GM12878 (cell line): ENCODE measurements around the gene OS9. TPM values are rescaled to one million over a fixed set of nuclear protein-coding genes. Genes with fewer than 3 reads are reported as not detected.

Experiments
- ATAC-seq: fragments of 200-7000 bp; cut with Tn5 transposase; 3 replicates; pipeline ENCODE4 v1.9.1; 2020; ENCODE audit warnings: mild to moderate bottlenecking, moderate library complexity
- BruUV-seq: library from RNA; stranded (reverse); fragments of 400-500 nt; replicated peaks from 2 replicates; lab custom pipeline; 2021; lab: Mats Ljungman, UMichigan
- CTCF ChIA-PET: fragments of 300-600 bp; sonication (Branson Sonifier 250); formaldehyde crosslinking; extraction: SDS; loops from one replicate; lab custom pipeline; 2021; ENCODE audit warnings: inconsistent platforms; lab: Yijun Ruan, JAX
- POLR2A ChIA-PET: fragments of 350-600 bp; formaldehyde crosslinking; extraction: SDS; loops from one replicate; lab custom pipeline; 2021; ENCODE audit warnings: inconsistent platforms; lab: Charles Lee
- RAD21 ChIA-PET: fragments of 300-600 bp; sonication (Branson Sonifier 250); formaldehyde crosslinking; loops from one replicate; lab custom pipeline; 2023; ENCODE audit warnings: antibody characterized with exemption; ENCODE audit not compliant: unreplicated experiment; lab: Charles Lee
- SMC1A ChIA-PET: fragments of 300-600 bp; sonication (Branson Sonifier 250); formaldehyde crosslinking; loops from one replicate; lab custom pipeline; 2023; ENCODE audit not compliant: unreplicated experiment, uncharacterized antibody; lab: Charles Lee
- DNase-seq: peaks from one replicate; pipeline ENCODE4 v3.0.0-alpha.2; 2011; ENCODE audit warnings: low read depth, low spot score
- FAIRE-seq: peaks from 3 replicates; lab custom pipeline; 2011; peaks lifted over from hg19 to GRCh38; lab: Jason Lieb, UNC
- H2AFZ ChIP-seq: 2 replicates; pipeline ENCODE4 v1.6.0; 2011; ENCODE audit warnings: low read depth, low read length, control low read depth; ENCODE audit not compliant: control insufficient read depth
- H3K27ac ChIP-seq: 2 replicates; pipeline ENCODE4 v1.5.1; 2011; ENCODE audit warnings: control low read depth; ENCODE audit not compliant: control insufficient read depth, insufficient read depth
- H3K27me3 ChIP-seq, 2 experiments: replicated peaks in 1 of 2; 2 replicates each; pipeline versions ENCODE4 v1.6.0 to v1.6.1; 2011; ENCODE audit warnings: low read length in 1 of 2; ENCODE audit not compliant: control insufficient read depth in 2 of 2, insufficient read depth in 2 of 2
- H3K36me3 ChIP-seq, 2 experiments: 2 replicates each; pipeline ENCODE4 v1.5.1; 2011; ENCODE audit warnings: low read length in 1 of 2; ENCODE audit not compliant: control insufficient read depth in 2 of 2, insufficient read depth in 2 of 2
- H3K4me1 ChIP-seq: 2 replicates; pipeline ENCODE4 v1.6.1; 2011; ENCODE audit warnings: mild to moderate bottlenecking, low read length, moderate library complexity, mixed read lengths; ENCODE audit not compliant: control insufficient read depth, insufficient read depth
- H3K4me2 ChIP-seq: 2 replicates; pipeline ENCODE4 v1.6.0; 2011; ENCODE audit warnings: control low read depth; ENCODE audit not compliant: control insufficient read depth, insufficient read depth
- H3K4me3 ChIP-seq: fragments of 200-600 bp; sonication (generic); 2 replicates; pipeline ENCODE4 v1.5.1; 2016
- H3K79me2 ChIP-seq: 2 replicates; pipeline ENCODE4 v1.6.0; 2011; ENCODE audit warnings: low read length; ENCODE audit not compliant: control insufficient read depth, insufficient read depth
- H3K9ac ChIP-seq: 2 replicates; pipeline ENCODE4 v1.8.0; 2011; ENCODE audit warnings: low read length, control low read depth, mixed read lengths; ENCODE audit not compliant: control insufficient read depth, insufficient read depth
- H3K9me3 ChIP-seq: replicated peaks from 3 replicates; pipeline ENCODE4 v1.5.1; 2011; ENCODE audit warnings: mild to moderate bottlenecking, low read length; ENCODE audit not compliant: control insufficient read depth, insufficient read depth
- H4K20me1 ChIP-seq: 2 replicates; pipeline ENCODE4 v1.6.0; 2011; ENCODE audit not compliant: control insufficient read depth, insufficient read depth
- CHD1 ChIP-seq: IDR thresholded peaks from 2 replicates; pipeline ENCODE4 v1.6.1; 2012; ENCODE audit warnings: low read depth, low read length, improper control_type of control experiment
- CHD2 ChIP-seq: IDR thresholded peaks from 2 replicates; pipeline ENCODE4 v1.6.1; 2011; ENCODE audit warnings: low read depth, low read length, improper control_type of control experiment, borderline replicate concordance
- GATAD2B ChIP-seq: fragments of 450-650 bp; conservative IDR thresholded peaks from 2 replicates; pipeline ENCODE4 v1.6.1; 2017; ENCODE audit warnings: low read depth, mild to moderate bottlenecking, moderate library complexity
- SIX5 ChIP-seq: IDR thresholded peaks from 2 replicates; pipeline ENCODE4 v1.6.1; 2011; ENCODE audit warnings: mild to moderate bottlenecking, low read depth, low read length, moderate library complexity; ENCODE audit not compliant: severe bottlenecking
- WRNIP1 ChIP-seq: IDR thresholded peaks from 2 replicates; pipeline ENCODE4 v1.6.1; 2011; ENCODE audit warnings: low read depth, low read length, improper control_type of control experiment, borderline replicate concordance
- whole genome bisulfite sequencing: methylation state at CpG from one replicate; pipeline ENCODE4 v1.1.6; 2016; ENCODE audit warnings: low lambda C conversion rate; ENCODE audit not compliant: insufficient replicate concordance, insufficient coverage; ENCODE audit errors: missing lambda C conversion rate; 5-methylcytosine and 5-hydroxymethylcytosine counted together
- in situ Hi-C: fragments of 300-500 bp; cut with MboI; formaldehyde crosslinking; loops from 9 replicates; pipeline ENCODE4 v1.14.3; 2018; ENCODE audit warnings: mixed read lengths
- intact Hi-C: fragments of 100-400 bp; cut with micrococcal nuclease; formaldehyde crosslinking; loops from one replicate; pipeline ENCODE4 v1.14.2; 2022; ENCODE audit not compliant: unreplicated experiment
- polyA plus RNA-seq, 11 experiments: library from polyadenylated mRNA; depleted of rRNA in 4 of 11; unstranded in 6 of 11; stranded (reverse) in 5 of 11; fragments of >200 nt; fragmentation: Nextera tagmentation in 4 of 11; fragmentation: Illumina TruSeq in 1 of 11; extraction: Ambion mirVana in 4 of 11; extraction: Trizol in 1 of 11; gene quantifications; 1 replicate in 1 of 11; 2 replicates in 10 of 11; pipeline versions ENCODE4 v1.2.1 to v1.2.3, GENCODE V29; 2011 to 2016; ENCODE audit warnings: inconsistent platforms in 2 of 11, missing spikeins in 2 of 11, low read depth in 1 of 11
- total RNA-seq, 4 experiments: library from RNA; depleted of rRNA in 3 of 4; stranded (reverse); fragments of >200 nt in 3 of 4; fragmentation: Illumina TruSeq in 1 of 4; extraction: Trizol in 1 of 4; gene quantifications; 2 replicates each; pipeline versions ENCODE4 v1.2.1 to v1.2.3, GENCODE V29; 2013 to 2021
- TF ChIP-seq, protein P1 (sequence below): fragments of 450-650 bp; formaldehyde crosslinking; IDR thresholded peaks from 2 replicates; pipeline ENCODE4 v1.5.0; 2022; ENCODE audit warnings: mild to moderate bottlenecking, missing genetic modification characterization
- TF ChIP-seq, protein P2 (sequence below): fragments of 450-650 bp; IDR thresholded peaks from 2 replicates; pipeline ENCODE4 v1.6.1; 2014; ENCODE audit warnings: mild to moderate bottlenecking
- TF ChIP-seq, protein P3 (sequence below): fragments of 450-650 bp; IDR thresholded peaks from 2 replicates; pipeline ENCODE4 v1.6.1; 2016; ENCODE audit warnings: mild to moderate bottlenecking, moderate library complexity, borderline replicate concordance

The OS9 gene
- total and polyA plus RNA-seq, 10 of the 15 experiments (the other 5 are each of a cell fraction or from before 2014, with no cell fraction given): 5.2 to 106 (median 79.1) TPM

DNA sequence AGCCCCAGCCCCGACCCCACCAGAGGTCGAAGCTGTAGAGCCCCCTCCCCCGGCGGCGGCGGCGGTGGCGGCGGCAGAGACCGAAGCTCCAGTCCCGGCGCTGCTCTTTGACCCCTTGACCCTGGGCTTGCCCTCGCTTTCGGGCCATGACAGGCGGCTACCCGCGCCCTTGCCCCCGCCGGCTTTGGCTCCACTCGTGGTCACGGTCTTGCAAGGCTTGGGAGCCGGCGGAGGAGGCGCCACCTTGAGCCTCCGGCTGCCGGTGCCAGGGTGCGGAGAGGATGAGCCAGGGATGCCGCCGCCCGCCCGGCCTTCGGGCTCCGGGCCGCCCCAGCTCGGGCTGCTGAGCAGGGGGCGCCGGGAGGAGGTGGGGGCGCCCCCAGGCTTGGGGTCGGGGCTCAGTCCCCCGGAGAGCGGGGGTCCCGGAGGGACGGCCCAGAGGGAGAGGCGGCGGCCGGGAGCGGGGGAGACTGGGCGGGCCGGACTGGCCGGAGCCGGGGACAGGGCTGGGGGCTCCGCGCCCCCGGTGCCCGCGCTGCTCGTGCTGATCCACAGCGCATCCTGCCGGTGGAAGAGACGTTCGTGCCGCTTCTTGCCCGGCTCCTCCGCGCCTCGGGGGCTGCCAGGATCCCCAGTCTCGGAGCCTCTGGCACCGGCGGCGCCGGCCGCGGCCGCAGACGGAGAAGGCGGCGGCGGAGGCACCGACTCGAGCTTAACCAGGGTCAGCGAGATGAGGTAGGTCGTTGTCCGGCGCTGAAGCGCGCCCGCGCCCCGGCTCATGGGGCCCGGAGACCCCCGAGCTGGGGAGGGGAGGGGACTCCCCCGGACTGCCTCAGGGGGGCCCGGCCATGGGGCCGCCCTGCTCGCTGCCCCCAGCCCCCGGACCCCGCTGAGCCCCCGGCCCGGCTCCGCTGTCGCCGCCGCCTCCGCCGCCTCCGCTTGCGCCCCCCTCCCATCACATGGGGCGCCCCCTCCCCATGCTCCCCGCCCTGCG is 43.8 kb downstream of the OS9 start:
- ATAC-seq (no peak), FAIRE-seq (no peak), DNase-seq (no peak)
- CTCF ChIA-PET: no interaction called here
- no TSS peak for BruUV-seq
- Histone ChIP-seq H3K9ac (no peak overlapping the region), H3K4me2 (no peak overlapping the region), H3K4me3 (no peak overlapping the region), H3K27me3 (no peaks in the 10 kb centered on the region), H3K36me3 (peaks cover 0 to under 1% of the 10 kb centered on the region in 2 experiments; a peak in 3 of 4 replicates), H3K27ac (no peak overlapping the region), H3K79me2 (peaks cover 18% of the 10 kb centered on the region), H4K20me1 (no peaks in the 10 kb centered on the region), H3K9me3 (no peaks in the 10 kb centered on the region), H3K4me1 (peaks cover 12% of the 10 kb centered on the region), H2AFZ (no peak overlapping the region)
- SMC1A ChIA-PET: no interaction called here
- WGBS: 99% methylated on average over 22 of the region's 110 CpGs
- POLR2A ChIA-PET: no interaction called here
- RAD21 ChIA-PET: no interaction called here
- intact Hi-C loops (no loop called here), in situ Hi-C loops (no loop called here)
- TF ChIP-seq WRNIP1: no peak
- no peak for TF ChIP-seq CHD1
- TF ChIP-seq SIX5: no peak
- TF ChIP-seq, protein P1, sequence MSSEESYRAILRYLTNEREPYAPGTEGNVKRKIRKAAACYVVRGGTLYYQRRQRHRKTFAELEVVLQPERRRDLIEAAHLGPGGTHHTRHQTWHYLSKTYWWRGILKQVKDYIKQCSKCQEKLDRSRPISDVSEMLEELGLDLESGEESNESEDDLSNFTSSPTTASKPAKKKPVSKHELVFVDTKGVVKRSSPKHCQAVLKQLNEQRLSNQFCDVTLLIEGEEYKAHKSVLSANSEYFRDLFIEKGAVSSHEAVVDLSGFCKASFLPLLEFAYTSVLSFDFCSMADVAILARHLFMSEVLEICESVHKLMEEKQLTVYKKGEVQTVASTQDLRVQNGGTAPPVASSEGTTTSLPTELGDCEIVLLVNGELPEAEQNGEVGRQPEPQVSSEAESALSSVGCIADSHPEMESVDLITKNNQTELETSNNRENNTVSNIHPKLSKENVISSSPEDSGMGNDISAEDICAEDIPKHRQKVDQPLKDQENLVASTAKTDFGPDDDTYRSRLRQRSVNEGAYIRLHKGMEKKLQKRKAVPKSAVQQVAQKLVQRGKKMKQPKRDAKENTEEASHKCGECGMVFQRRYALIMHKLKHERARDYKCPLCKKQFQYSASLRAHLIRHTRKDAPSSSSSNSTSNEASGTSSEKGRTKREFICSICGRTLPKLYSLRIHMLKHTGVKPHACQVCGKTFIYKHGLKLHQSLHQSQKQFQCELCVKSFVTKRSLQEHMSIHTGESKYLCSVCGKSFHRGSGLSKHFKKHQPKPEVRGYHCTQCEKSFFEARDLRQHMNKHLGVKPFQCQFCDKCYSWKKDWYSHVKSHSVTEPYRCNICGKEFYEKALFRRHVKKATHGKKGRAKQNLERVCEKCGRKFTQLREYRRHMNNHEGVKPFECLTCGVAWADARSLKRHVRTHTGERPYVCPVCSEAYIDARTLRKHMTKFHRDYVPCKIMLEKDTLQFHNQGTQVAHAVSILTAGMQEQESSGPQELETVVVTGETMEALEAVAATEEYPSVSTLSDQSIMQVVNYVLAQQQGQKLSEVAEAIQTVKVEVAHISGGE (CRISPR knock-in tag): no peak
- TF ChIP-seq, protein P2, sequence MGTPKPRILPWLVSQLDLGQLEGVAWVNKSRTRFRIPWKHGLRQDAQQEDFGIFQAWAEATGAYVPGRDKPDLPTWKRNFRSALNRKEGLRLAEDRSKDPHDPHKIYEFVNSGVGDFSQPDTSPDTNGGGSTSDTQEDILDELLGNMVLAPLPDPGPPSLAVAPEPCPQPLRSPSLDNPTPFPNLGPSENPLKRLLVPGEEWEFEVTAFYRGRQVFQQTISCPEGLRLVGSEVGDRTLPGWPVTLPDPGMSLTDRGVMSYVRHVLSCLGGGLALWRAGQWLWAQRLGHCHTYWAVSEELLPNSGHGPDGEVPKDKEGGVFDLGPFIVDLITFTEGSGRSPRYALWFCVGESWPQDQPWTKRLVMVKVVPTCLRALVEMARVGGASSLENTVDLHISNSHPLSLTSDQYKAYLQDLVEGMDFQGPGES: no peak
- no peak for TF ChIP-seq CHD2
- no peak for TF ChIP-seq GATAD2B
- TF ChIP-seq, protein P3, sequence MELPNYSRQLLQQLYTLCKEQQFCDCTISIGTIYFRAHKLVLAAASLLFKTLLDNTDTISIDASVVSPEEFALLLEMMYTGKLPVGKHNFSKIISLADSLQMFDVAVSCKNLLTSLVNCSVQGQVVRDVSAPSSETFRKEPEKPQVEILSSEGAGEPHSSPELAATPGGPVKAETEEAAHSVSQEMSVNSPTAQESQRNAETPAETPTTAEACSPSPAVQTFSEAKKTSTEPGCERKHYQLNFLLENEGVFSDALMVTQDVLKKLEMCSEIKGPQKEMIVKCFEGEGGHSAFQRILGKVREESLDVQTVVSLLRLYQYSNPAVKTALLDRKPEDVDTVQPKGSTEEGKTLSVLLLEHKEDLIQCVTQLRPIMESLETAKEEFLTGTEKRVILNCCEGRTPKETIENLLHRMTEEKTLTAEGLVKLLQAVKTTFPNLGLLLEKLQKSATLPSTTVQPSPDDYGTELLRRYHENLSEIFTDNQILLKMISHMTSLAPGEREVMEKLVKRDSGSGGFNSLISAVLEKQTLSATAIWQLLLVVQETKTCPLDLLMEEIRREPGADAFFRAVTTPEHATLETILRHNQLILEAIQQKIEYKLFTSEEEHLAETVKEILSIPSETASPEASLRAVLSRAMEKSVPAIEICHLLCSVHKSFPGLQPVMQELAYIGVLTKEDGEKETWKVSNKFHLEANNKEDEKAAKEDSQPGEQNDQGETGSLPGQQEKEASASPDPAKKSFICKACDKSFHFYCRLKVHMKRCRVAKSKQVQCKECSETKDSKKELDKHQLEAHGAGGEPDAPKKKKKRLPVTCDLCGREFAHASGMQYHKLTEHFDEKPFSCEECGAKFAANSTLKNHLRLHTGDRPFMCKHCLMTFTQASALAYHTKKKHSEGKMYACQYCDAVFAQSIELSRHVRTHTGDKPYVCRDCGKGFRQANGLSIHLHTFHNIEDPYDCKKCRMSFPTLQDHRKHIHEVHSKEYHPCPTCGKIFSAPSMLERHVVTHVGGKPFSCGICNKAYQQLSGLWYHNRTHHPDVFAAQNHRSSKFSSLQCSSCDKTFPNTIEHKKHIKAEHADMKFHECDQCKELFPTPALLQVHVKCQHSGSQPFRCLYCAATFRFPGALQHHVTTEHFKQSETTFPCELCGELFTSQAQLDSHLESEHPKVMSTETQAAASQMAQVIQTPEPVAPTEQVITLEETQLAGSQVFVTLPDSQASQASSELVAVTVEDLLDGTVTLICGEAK: no peak
